Lung (tissue), 12 donors: Measurements from ENCODE around the gene CFTR. TPM values are rescaled to one million over a fixed set of nuclear protein-coding genes. Genes with fewer than 3 reads are reported as not detected.

Source experiments
- ATAC-seq: fragments of 200-7000 bp; cut with Tn5 transposase; one replicate; pipeline ENCODE4 v1.9.1; 2020; ENCODE audit warnings: moderate number of reproducible peaks; ENCODE audit not compliant: insufficient read depth, low FRiP score
- DNase-seq, 3 donors: peaks; one replicate each; pipeline ENCODE4 v3.0.0-alpha.2; 2013 to 2017
- H3K27ac ChIP-seq, 2 donors: one replicate each; pipeline ENCODE4 v1.5.1; 2013; ENCODE audit warnings: mild to moderate bottlenecking in 2 of 2, moderate library complexity in 2 of 2, control low read depth in 1 of 2, inconsistent platforms in 1 of 2, low read depth in 1 of 2, low read length in 1 of 2
- H3K27me3 ChIP-seq, 3 donors: one replicate each; pipeline ENCODE4 v1.5.1; 2013; ENCODE audit warnings: low read length in 2 of 3; ENCODE audit not compliant: control insufficient read depth in 3 of 3, insufficient read depth in 3 of 3
- H3K36me3 ChIP-seq, 4 donors: one replicate each; pipeline ENCODE4 v1.5.1; 2013; ENCODE audit warnings: low read length in 4 of 4, mild to moderate bottlenecking in 1 of 4, moderate library complexity in 1 of 4; ENCODE audit not compliant: control insufficient read depth in 4 of 4, insufficient read depth in 4 of 4
- H3K4me1 ChIP-seq, 5 donors: one replicate each; pipeline ENCODE4 v1.5.1; 2013; ENCODE audit warnings: low read length in 5 of 5, mild to moderate bottlenecking in 2 of 5, moderate library complexity in 1 of 5; ENCODE audit not compliant: control insufficient read depth in 5 of 5, insufficient read depth in 5 of 5
- H3K4me3 ChIP-seq: one replicate; pipeline ENCODE4 v1.5.1; 2013; ENCODE audit warnings: mild to moderate bottlenecking, control low read depth, moderate library complexity
- H3K9ac ChIP-seq, 2 donors: one replicate each; pipeline ENCODE4 v1.5.1; 2013; ENCODE audit warnings: low read length in 2 of 2, control low read depth in 1 of 2; ENCODE audit not compliant: insufficient read depth in 1 of 2
- H3K9me3 ChIP-seq, 4 donors: one replicate each; pipeline ENCODE4 v1.5.1; 2013; ENCODE audit warnings: low read length in 3 of 4, mild to moderate bottlenecking in 1 of 4, moderate library complexity in 1 of 4; ENCODE audit not compliant: control insufficient read depth in 4 of 4, insufficient read depth in 3 of 4
- CTCF ChIP-seq: IDR thresholded peaks from 2 replicates; pipeline ENCODE4 v1.5.1; 2012; ENCODE audit warnings: mild to moderate bottlenecking; ENCODE audit errors: control extremely low read depth, extremely low read depth
- WGBS, 2 donors: extraction: QIAGEN DNeasy Blood & Tissue Kit; methylation state at CpG; one replicate each; pipeline ENCODE4 v1.1.7; 2013; 5-methylcytosine and 5-hydroxymethylcytosine counted together
- polyA plus RNA-seq, 2 donors: library from polyadenylated mRNA; stranded (reverse); fragments of 200-250 nt; gene quantifications; one replicate each; pipeline ENCODE4 v1.2.1, GENCODE V29; 2013
- total RNA-seq, 2 donors: library from RNA; depleted of rRNA in 1 of 2; stranded (reverse); fragments of >200 nt in 1 of 2; gene quantifications; one replicate each; pipeline ENCODE4 v1.2.1, GENCODE V29; 2014 to 2021
- donor health status: control.
- donor health status: control.
- donor health status: Bipolar disorder and iron deficiency.
- donor health status: healthy.
- donor health status: DM: yes; HTN: yes; CAD: no.

Gene CFTR
- total and polyA plus RNA-seq, 4 donors = 8.2 to 138 (median 15.7) TPM

GRCh38 chr7:117711556-117711955, 231.7 kb downstream of the CFTR start:
- 89 to 94% methylated on average over 1 of the region's 1 CpG for WGBS, 2 donors
- DNase-seq (no peak), ATAC-seq (no peak)
- Histone ChIP-seq H3K9me3 (no peaks in the 10 kb centered on the region), H3K27me3 (no peaks in the 10 kb centered on the region), H3K4me3 (no peak overlapping the region), H3K27ac (no peak overlapping the region), H3K36me3 (peaks cover 0 to 8% (median 1%) of the 10 kb centered on the region in 4 donors), H3K4me1 (no peaks in the 10 kb centered on the region), H3K9ac (no peak overlapping the region)
- no peak for TF ChIP-seq CTCF

DNA sequence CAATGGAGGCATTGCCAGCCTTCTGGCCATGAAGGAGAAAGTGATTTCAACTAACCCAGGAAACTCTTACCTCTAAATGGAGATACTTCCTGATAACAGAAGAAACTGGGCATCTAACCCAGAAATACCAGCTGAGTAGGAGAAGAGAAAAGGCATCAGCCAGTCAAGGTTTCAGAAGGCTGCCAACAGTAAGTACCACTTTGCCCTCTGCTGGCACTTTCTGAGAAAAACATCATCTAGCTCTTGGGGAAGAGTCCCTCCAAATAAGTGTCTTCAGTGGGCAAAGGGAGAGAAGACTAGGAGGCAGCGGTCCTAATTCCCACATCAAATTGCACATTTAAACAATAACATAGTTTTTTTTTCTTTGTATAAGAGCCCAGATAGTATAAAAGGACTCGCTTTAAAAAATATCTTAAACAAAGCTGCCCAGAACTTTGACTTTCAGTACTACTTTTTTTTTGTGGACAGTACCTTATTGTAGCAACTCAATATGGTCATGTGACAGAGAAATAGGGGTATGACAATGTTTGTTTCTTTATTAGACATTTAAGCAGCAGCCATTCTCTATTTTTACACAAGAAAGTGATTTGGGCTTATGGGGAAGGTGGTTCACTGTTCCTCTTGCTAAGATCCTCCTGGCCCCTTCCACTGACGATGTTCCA, 236.1 kb downstream of the CFTR start:
- peak; percentile 22 to 83 (median 69) for DNase-seq
- whole genome bisulfite sequencing, 2 donors = 64 to 72% methylated on average over 3 of the region's 3 CpGs
- H3K4me3 ChIP-seq = no peak overlapping the region
- no peaks in the 10 kb centered on the region for H3K4me1 ChIP-seq
- peaks cover 0 to 20% (median 4%) of the 10 kb centered on the region in 4 donors for H3K36me3 ChIP-seq
- ATAC-seq = peak; percentile 81
- TF ChIP-seq CTCF = peak; percentile 9
- H3K9ac ChIP-seq = no peak overlapping the region
- no peaks in the 10 kb centered on the region for H3K27me3 ChIP-seq
- no peaks in the 10 kb centered on the region for H3K9me3 ChIP-seq
- H3K27ac ChIP-seq = no peak overlapping the region

- no peak overlapping the region for H3K9ac ChIP-seq
- no peaks in the 10 kb centered on the region for H3K9me3 ChIP-seq
- H3K36me3 ChIP-seq = peaks cover 0 to 20% (median 4%) of the 10 kb centered on the region in 4 donors
- ATAC-seq (no peak), DNase-seq (peak in 1 of 3 donors; percentile 32)
- no peak overlapping the region for H3K4me3 ChIP-seq
- no peaks in the 10 kb centered on the region for H3K27me3 ChIP-seq
- WGBS, 2 donors = 76 to 96% methylated on average over 4 to 5 of the region's 5 CpGs
- H3K27ac ChIP-seq = no peak overlapping the region
- TF ChIP-seq CTCF = no peak
- no peaks in the 10 kb centered on the region for H3K4me1 ChIP-seq
Observed at GRCh38 chr7:117716707-117717299, 237.0 kb downstream of the CFTR start.
